ENCODE data around the gene FDX2. TPM values are rescaled to one million over a fixed set of nuclear protein-coding genes. Genes with fewer than 3 reads are reported as not detected.
"Not testable (repeated sequence)": the region's sequence is repeated elsewhere in the genome, so short reads cannot be mapped to it uniquely, and the experiment has no call there.

The FDX2 gene
- total and polyA plus RNA-seq, 5 donors = 13.2 to 27.7 (median 19.0) TPM

DNA sequence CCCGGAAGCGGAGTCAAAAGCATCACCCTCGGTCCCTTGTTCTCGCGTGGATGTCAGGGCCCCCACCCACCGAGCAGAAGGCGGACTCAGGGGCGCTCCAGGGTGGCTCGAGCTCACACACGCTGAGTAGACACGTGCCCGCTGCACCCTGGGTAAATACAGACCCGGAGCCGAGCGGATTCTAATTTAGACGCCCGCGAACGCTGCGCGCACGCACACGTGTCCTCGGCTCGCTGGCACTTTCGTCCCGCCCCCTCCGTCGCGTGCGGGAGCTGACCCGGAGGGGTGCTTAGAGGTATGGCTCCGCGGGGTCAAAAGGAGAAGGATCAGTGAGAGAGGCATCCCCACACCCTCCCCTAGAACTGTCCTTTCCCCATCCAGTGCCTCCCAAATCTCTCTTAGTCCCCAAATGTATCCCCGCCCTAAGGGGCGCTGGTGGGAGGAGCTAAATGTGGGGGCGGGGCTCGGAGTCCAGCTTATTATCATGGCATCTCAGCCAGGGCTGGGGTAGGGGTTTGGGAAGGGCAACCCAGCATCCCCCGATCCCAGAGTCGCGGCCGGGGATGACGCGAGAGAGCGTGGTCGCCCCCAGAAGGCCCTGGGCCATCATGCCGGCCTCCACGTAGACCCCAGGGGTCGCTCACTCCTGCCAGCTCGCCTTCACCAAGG lies 26.5 kb downstream of the FDX2 start:
- 2% methylated on average over 50 of the region's 50 CpGs for WGBS
- H3K4me1 ChIP-seq (ENCODE audit: control insufficient read depth, insufficient read depth, low read length) = peaks cover 14% of the 10 kb centered on the region
- ATAC-seq (no peak), DNase-seq (peak; percentile 55 to 79 (median 74))
- no peaks in the 10 kb centered on the region for H3K27me3 ChIP-seq (ENCODE audit: control insufficient read depth, insufficient read depth)
- no peaks in the 10 kb centered on the region for H3K9me3 ChIP-seq (ENCODE audit: control insufficient read depth, low read length)
- H3K4me3 ChIP-seq (ENCODE audit: low read length) = peak overlapping the region; percentile 31
- intact Hi-C loops (cut with DNase I) = no loop called here
- no peak overlapping the region for H3K27ac ChIP-seq (ENCODE audit: low read length)

DNA sequence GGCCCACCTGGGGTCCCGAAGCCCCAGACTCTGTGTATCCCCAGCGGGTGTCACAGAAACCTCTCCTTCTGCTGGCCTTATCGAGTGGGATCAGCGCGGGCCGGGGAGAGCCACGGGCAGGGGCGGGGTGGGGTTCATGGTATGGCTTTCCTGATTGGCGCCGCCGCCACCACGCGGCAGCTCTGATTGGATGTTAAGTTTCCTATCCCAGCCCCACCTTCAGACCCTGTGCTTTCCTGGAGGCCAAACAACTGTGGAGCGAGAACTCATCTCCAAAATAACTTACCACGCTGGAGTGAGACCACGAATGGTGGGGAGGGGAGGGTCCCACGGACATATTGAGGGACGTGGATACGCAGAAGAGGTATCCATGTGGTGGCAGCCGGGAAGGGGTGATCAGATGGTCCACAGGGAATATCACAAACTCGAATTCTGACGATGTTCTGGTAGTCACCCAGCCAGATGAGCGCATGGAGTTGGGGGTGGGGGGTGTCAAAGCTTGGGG lies 27.1 kb downstream of the FDX2 start:
- no peaks in the 10 kb centered on the region for H3K9me3 ChIP-seq (ENCODE audit: control insufficient read depth, low read length)
- H3K4me3 ChIP-seq (ENCODE audit: low read length) = no peak overlapping the region
- no peaks in the 10 kb centered on the region for H3K27me3 ChIP-seq (ENCODE audit: control insufficient read depth, insufficient read depth)
- ATAC-seq = no peak
- H3K4me1 ChIP-seq (ENCODE audit: control insufficient read depth, insufficient read depth, low read length) = peaks cover 14% of the 10 kb centered on the region
- no peak overlapping the region for H3K27ac ChIP-seq (ENCODE audit: low read length)
- 8% methylated on average over 23 of the region's 23 CpGs for WGBS
- intact Hi-C loops (cut with DNase I) = no loop called here
- no peak for DNase-seq

DNA sequence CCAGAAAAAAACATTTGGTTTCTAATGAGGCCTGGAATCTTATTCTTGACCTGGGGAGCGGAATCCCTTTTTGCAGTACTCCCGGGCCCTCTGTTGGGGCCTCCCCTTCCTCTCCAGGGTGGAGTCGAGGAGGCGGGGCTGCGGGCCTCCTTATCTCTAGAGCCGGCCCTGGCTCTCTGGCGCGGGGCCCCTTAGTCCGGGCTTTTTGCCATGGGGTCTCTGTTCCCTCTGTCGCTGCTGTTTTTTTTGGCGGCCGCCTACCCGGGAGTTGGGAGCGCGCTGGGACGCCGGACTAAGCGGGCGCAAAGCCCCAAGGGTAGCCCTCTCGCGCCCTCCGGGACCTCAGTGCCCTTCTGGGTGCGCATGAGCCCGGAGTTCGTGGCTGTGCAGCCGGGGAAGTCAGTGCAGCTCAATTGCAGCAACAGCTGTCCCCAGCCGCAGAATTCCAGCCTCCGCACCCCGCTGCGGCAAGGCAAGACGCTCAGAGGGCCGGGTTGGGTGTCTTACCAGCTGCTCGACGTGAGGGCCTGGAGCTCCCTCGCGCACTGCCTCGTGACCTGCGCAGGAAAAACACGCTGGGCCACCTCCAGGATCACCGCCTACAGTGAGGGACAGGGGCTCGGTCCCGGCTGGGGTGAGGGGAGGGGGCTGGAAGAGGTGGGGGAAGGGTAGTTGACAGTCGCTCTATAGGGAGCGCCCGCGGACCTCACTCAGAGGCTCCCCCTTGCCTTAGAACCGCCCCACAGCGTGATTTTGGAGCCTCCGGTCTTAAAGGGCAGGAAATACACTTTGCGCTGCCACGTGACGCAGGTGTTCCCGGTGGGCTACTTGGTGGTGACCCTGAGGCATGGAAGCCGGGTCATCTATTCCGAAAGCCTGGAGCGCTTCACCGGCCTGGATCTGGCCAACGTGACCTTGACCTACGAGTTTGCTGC lies 28.7 kb downstream of the FDX2 start, which contains the start of gene ICAM4:
ICAM4 (plus strand) TSS at position 153 of the 935 bp plus-strand sequence; CDS start at position 211, 58 bp downstream.
- peak within 1 kb of the TSS; percentile 30 for H3K4me3 ChIP-seq (ENCODE audit: low read length)
- H3K4me1 ChIP-seq (ENCODE audit: control insufficient read depth, insufficient read depth, low read length) = peaks cover 14% of the 10 kb centered on the region
- ATAC-seq = peak; percentile 84 to 88
- H3K27ac ChIP-seq (ENCODE audit: low read length) = peak within 1 kb of the TSS; percentile 25
- no peaks in the 10 kb centered on the region for H3K27me3 ChIP-seq (ENCODE audit: control insufficient read depth, insufficient read depth)
- DNase-seq = peak; percentile 91 to 98 (median 97)
- H3K9me3 ChIP-seq (ENCODE audit: control insufficient read depth, low read length) = no peaks in the 10 kb centered on the region
- intact Hi-C loops (cut with DNase I) = no loop called here
- 3% methylated on average over 59 of the region's 59 CpGs for WGBS

DNA sequence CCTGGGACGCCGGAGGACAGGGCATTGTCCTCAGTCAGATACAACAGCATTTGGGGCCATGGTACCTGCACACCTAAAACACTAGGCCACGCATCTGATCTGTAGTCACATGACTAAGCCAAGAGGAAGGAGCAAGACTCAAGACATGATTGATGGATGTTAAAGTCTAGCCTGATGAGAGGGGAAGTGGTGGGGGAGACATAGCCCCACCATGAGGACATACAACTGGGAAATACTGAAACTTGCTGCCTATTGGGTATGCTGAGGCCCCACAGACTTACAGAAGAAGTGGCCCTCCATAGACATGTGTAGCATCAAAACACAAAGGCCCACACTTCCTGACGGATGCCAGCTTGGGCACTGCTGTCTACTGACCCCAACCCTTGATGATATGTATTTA lies 30.4 kb downstream of the FDX2 start:
- H3K9me3 ChIP-seq (ENCODE audit: control insufficient read depth, low read length) = no peaks in the 10 kb centered on the region
- WGBS = 90% methylated on average over 4 of the region's 4 CpGs
- H3K27me3 ChIP-seq (ENCODE audit: control insufficient read depth, insufficient read depth) = no peaks in the 10 kb centered on the region
- DNase-seq = no peak
- peaks cover 8% of the 10 kb centered on the region for H3K4me1 ChIP-seq (ENCODE audit: control insufficient read depth, insufficient read depth, low read length)
- ATAC-seq = no peak
- H3K27ac ChIP-seq (ENCODE audit: low read length) = no peak overlapping the region
- H3K4me3 ChIP-seq (ENCODE audit: low read length) = no peak overlapping the region
- intact Hi-C loops (cut with DNase I) = no loop called here

DNA sequence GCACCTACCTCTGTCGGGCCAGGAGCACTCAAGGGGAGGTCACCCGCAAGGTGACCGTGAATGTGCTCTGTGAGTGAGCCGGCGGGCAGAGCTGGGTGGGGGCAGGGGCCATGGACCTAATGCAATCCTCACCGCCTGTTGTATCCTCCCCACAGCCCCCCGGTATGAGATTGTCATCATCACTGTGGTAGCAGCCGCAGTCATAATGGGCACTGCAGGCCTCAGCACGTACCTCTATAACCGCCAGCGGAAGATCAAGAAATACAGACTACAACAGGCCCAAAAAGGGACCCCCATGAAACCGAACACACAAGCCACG lies 30.9 kb downstream of the FDX2 start:
- Histone ChIP-seq H3K9me3 (ENCODE audit: control insufficient read depth, low read length) (no peaks in the 10 kb centered on the region), H3K27ac (ENCODE audit: low read length) (no peak overlapping the region), H3K4me1 (ENCODE audit: control insufficient read depth, insufficient read depth, low read length) (peaks cover 5% of the 10 kb centered on the region), H3K4me3 (ENCODE audit: low read length) (no peak overlapping the region), H3K27me3 (ENCODE audit: control insufficient read depth, insufficient read depth) (no peaks in the 10 kb centered on the region)
- ATAC-seq (no peak), DNase-seq (no peak)
- intact Hi-C loops (cut with DNase I) = no loop called here
- WGBS = 96% methylated on average over 13 of the region's 13 CpGs

DNA sequence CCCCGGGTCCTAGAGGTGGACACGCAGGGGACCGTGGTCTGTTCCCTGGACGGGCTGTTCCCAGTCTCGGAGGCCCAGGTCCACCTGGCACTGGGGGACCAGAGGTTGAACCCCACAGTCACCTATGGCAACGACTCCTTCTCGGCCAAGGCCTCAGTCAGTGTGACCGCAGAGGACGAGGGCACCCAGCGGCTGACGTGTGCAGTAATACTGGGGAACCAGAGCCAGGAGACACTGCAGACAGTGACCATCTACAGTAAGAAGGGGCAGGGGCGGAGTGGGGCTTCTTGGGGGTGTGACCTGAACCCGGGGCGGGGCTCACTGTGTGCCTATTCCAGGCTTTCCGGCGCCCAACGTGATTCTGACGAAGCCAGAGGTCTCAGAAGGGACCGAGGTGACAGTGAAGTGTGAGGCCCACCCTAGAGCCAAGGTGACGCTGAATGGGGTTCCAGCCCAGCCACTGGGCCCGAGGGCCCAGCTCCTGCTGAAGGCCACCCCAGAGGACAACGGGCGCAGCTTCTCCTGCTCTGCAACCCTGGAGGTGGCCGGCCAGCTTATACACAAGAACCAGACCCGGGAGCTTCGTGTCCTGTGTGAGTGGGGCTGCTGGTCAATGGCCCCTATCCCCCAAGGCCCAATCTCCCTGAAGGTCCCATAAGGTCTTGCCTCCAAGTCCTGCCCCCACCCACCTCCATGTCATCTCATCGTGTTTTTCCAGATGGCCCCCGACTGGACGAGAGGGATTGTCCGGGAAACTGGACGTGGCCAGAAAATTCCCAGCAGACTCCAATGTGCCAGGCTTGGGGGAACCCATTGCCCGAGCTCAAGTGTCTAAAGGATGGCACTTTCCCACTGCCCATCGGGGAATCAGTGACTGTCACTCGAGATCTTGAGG lies 31.5 kb downstream of the FDX2 start:
- intact Hi-C loops (cut with DNase I) = no loop called here
- no peak for DNase-seq
- H3K27me3 ChIP-seq (ENCODE audit: control insufficient read depth, insufficient read depth) = no peaks in the 10 kb centered on the region

DNA sequence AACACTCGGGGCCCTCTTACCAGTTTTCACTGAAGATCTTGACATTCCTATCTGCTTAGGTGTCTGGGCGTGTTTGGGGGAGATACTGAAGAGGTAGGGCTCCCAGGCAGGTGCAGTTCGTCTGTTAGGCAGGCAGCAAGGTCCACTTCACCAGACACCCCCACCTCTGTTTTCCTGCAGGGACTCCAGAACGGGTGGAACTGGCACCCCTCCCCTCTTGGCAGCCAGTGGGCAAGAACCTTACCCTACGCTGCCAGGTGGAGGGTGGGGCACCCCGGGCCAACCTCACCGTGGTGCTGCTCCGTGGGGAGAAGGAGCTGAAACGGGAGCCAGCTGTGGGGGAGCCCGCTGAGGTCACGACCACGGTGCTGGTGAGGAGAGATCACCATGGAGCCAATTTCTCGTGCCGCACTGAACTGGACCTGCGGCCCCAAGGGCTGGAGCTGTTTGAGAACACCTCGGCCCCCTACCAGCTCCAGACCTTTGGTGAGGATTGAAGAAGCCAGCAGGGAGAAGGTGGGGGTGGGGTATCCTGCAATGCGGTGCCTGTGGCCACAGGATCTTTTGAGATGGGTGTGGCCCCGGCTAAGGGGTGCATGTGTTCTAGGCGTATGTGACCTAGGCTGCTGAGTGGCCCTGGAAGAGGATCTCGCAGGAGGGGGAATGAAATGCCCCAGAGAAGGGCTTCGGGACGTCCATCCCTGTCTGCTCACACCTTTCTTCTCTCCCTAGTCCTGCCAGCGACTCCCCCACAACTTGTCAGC lies 32.3 kb downstream of the FDX2 start:
- WGBS = 81% methylated on average over 23 of the region's 23 CpGs
- intact Hi-C loops (cut with DNase I) = no loop called here
- H3K27me3 ChIP-seq (ENCODE audit: control insufficient read depth, insufficient read depth) = no peaks in the 10 kb centered on the region
- H3K4me1 ChIP-seq (ENCODE audit: control insufficient read depth, insufficient read depth, low read length) = peaks cover 2% of the 10 kb centered on the region
- DNase-seq (no peak), ATAC-seq (no peak)
- H3K27ac ChIP-seq (ENCODE audit: low read length) = no peak overlapping the region
- H3K9me3 ChIP-seq (ENCODE audit: control insufficient read depth, low read length) = no peaks in the 10 kb centered on the region
- H3K4me3 ChIP-seq (ENCODE audit: low read length) = no peak overlapping the region

More for the DNA sequence above, 31.5 kb downstream of the FDX2 start:
- H3K27ac ChIP-seq (ENCODE audit: low read length) = no peak overlapping the region
- peaks cover 5% of the 10 kb centered on the region for H3K4me1 ChIP-seq (ENCODE audit: control insufficient read depth, insufficient read depth, low read length)
- no peak overlapping the region for H3K4me3 ChIP-seq (ENCODE audit: low read length)
- 91% methylated on average over 34 of the region's 34 CpGs for WGBS
- no peak for ATAC-seq
- H3K9me3 ChIP-seq (ENCODE audit: control insufficient read depth, low read length) = no peaks in the 10 kb centered on the region

DNA sequence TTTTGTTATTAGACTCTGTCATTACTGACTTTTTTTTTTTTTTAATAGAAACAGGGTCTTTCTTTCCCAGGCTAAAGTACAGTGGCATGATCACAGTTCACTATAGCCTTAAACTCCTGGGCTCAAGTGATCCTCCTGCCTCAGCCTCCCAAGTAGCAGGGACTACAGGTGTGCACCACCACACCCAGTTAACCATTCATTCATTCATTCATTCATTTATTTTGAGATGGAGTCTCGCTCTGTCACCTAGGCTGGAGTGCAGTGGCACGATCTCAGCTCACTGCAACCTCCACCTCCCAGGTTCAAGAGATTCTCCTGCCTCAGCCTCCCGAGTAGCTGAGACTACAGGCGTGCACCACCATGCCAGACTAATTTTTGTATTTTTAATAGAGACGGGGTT lies 33.8 kb downstream of the FDX2 start:
- intact Hi-C loops (cut with DNase I); H3K27me3 ChIP-seq (ENCODE audit: control insufficient read depth, insufficient read depth); ATAC-seq: not testable (repeated sequence)

DNA sequence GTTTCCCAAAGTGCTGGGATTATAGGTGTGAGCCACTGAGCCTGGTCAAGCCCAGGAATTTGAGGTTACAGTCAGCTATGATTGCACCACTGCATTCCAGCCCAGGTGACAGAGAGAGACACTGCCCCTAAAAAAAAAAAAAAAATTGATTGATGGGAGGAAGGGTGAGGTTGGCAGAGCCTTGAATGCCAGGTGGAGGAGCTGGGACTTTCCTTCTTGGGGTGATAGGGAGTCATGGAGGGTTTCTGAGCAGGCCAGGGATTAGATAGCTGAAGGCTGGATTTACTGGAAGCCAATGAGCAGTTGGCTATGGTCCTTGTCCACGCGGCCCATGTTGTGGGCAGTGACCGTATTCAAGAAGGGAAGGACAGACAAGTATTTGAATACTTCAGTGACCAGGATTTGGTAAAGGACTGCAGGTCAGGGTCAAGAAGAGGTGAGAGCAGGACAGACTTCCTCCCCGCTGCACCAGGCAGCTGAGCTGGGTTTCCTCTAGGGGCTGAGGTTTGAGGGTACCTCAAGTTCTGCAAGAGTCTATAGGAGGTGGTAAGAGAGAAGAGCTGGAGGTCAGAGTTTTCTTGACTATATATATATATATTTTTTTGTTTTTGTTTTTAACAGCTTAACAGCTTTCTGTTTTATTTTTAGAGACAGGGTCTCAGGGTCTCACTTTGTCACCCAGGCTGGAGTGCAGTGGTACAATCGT lies 35.9 kb downstream of the FDX2 start:
- intact Hi-C loops (cut with DNase I) = loop anchor here in 2 of 4 donors (10.0 kb wide), 2 partner anchors 45 to 55 kb away; partner anchors contain the start of genes ICAM3 (in 1 of the 2) and RAVER1 (in 1 of the 2)

More for the DNA sequence above, 33.8 kb downstream of the FDX2 start:
- not testable (repeated sequence) for H3K9me3 ChIP-seq (ENCODE audit: control insufficient read depth, low read length); H3K4me3 ChIP-seq (ENCODE audit: low read length); H3K4me1 ChIP-seq (ENCODE audit: control insufficient read depth, insufficient read depth, low read length); H3K27ac ChIP-seq (ENCODE audit: low read length); DNase-seq
- WGBS = 94% methylated on average over 5 of the region's 5 CpGs

More for the DNA sequence above, 35.9 kb downstream of the FDX2 start:
- no peaks in the 10 kb centered on the region for H3K27me3 ChIP-seq (ENCODE audit: control insufficient read depth, insufficient read depth)
- H3K9me3 ChIP-seq (ENCODE audit: control insufficient read depth, low read length) = no peaks in the 10 kb centered on the region
- no peak for DNase-seq
- 83% methylated on average over 5 of the region's 5 CpGs for WGBS
- no peak overlapping the region for H3K4me3 ChIP-seq (ENCODE audit: low read length)
- H3K27ac ChIP-seq (ENCODE audit: low read length) = no peak overlapping the region
- no peaks in the 10 kb centered on the region for H3K4me1 ChIP-seq (ENCODE audit: control insufficient read depth, insufficient read depth, low read length)
- ATAC-seq = no peak
